Chondrocyte (in vitro differentiated cells): ENCODE measurements around the gene RPL18. TPM values are rescaled to one million over a fixed set of nuclear protein-coding genes. Genes with fewer than 3 reads are reported as not detected.
"Not testable (repeated sequence)": the region's sequence is repeated elsewhere in the genome, so short reads cannot be mapped to it uniquely, and the experiment has no call there.

Experiments used
- DNase-seq: peaks from one replicate; pipeline ENCODE4 v3.0.0; 2021; ENCODE audit warnings: mixed read lengths, low spot score
- H3K27ac Mint-ChIP-seq: one replicate; pipeline ENCODE4 v1.8.0; 2021; ENCODE audit warnings: mild to moderate bottlenecking, moderate library complexity, mixed read lengths; ENCODE audit not compliant: unreplicated experiment
- H3K27me3 Mint-ChIP-seq: 2 replicates; pipeline ENCODE4 v1.8.0; 2021; ENCODE audit warnings: low read depth, mixed read lengths
- H3K36me3 Mint-ChIP-seq: 2 replicates; pipeline ENCODE4 v1.8.0; 2021; ENCODE audit warnings: low read depth, mixed read lengths
- H3K4me1 Mint-ChIP-seq: 2 replicates; pipeline ENCODE4 v1.8.0; 2021; ENCODE audit warnings: low read depth, mild to moderate bottlenecking, mixed read lengths
- H3K4me3 Mint-ChIP-seq: one replicate; pipeline ENCODE4 v1.8.0; 2021; ENCODE audit warnings: mild to moderate bottlenecking, moderate library complexity, mixed read lengths; ENCODE audit not compliant: unreplicated experiment
- H3K9me3 Mint-ChIP-seq: 2 replicates; pipeline ENCODE4 v1.8.0; 2021; ENCODE audit warnings: low read depth, mixed read lengths
- CTCF ChIP-seq: fragments of 200-600 bp; sonication (generic); IDR thresholded peaks from 2 replicates; pipeline ENCODE4 v1.5.0; 2021; ENCODE audit warnings: antibody characterized with exemption, mild to moderate bottlenecking, moderate library complexity
- total RNA-seq: library from RNA; stranded (reverse); gene quantifications from 3 replicates; pipeline ENCODE4 v1.2.1, GENCODE V29; 2021

RPL18 gene
- total RNA-seq, 1 donor from 2014 or later = 753 TPM

DNA sequence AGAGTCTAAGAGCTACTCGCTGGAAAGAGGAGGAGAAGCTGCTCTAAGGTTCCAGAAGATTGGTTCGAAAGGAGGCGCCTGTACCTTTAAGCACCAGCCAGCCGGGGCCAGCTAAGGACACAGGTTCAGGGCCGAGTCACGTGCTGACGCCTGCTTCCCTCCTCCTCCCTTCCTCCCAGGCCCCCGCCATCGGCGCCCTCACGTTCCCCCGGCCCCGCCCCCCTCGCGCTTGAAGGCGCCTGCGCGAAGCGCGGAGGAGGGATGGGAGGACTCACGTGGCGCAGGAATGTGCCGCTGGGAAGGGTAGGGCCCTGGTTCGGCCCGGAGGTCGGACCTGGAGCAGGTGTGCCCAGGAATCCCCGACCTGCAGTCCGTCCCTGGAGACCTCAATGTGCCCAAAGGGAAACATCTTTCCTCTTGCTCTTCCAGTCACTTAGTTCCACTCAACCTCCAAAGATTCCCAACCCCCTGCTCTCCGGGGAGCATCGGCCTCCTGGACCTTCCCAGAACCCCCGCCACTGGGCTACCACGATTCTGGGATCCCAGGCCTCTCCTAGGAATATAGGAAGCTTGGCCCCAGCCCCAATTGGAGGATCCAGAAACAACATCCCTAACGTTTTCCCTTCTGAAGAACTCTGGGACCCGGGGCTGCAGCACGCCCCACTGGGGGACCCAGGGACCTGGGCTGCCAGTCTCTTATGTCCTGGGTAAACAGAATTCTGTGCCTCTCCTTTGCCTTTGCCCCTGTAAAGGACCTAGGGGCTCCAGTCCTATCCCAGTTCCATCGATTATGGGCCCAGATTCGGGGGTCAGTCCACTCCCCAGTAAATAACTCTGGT lies 15.7 kb upstream of the RPL18 start:
- H3K36me3 Mint-ChIP-seq = no peaks in the 10 kb centered on the region
- no peaks in the 10 kb centered on the region for H3K27me3 Mint-ChIP-seq
- peak overlapping the region; percentile 65 for H3K4me3 Mint-ChIP-seq
- peaks cover 59% of the 10 kb centered on the region for H3K4me1 Mint-ChIP-seq
- peak overlapping the region; percentile 86 for H3K27ac Mint-ChIP-seq
- peak; percentile 98 for DNase-seq
- TF ChIP-seq CTCF = no peak
- H3K9me3 Mint-ChIP-seq = no peaks in the 10 kb centered on the region

DNA sequence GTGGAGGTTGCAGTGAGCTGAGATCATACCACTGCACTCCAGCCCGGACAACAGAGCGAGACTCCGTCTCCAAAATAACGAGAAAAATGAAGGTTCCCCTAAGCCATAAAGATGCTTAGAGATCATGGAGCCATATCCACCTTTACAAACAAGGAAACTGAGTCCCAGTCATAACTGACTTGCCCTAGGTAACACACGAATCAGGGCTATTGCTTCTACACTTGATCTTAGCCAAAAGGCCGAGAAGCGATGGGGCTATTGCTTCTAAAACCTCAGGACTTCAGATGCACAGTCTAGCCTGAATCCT lies 15.0 kb upstream of the RPL18 start:
- peak overlapping the region; percentile 33 for H3K4me3 Mint-ChIP-seq
- no peaks in the 10 kb centered on the region for H3K9me3 Mint-ChIP-seq
- no peak for DNase-seq
- H3K36me3 Mint-ChIP-seq = no peaks in the 10 kb centered on the region
- H3K27me3 Mint-ChIP-seq = no peaks in the 10 kb centered on the region
- TF ChIP-seq CTCF = no peak
- H3K27ac Mint-ChIP-seq = peak overlapping the region; percentile 86
- H3K4me1 Mint-ChIP-seq = peaks cover 59% of the 10 kb centered on the region

GRCh38 chr19:48633148-48634035 lies 14.4 kb upstream of the RPL18 start:
- no peak for DNase-seq
- H3K4me3 Mint-ChIP-seq = no peak overlapping the region
- TF ChIP-seq CTCF = no peak
- H3K27me3 Mint-ChIP-seq = no peaks in the 10 kb centered on the region
- no peaks in the 10 kb centered on the region for H3K36me3 Mint-ChIP-seq
- H3K9me3 Mint-ChIP-seq = no peaks in the 10 kb centered on the region
- peaks cover 53% of the 10 kb centered on the region for H3K4me1 Mint-ChIP-seq
- H3K27ac Mint-ChIP-seq = no peak overlapping the region

GRCh38 chr19:48632692-48633147 lies 13.7 kb upstream of the RPL18 start:
- no peak overlapping the region for H3K4me3 Mint-ChIP-seq
- no peaks in the 10 kb centered on the region for H3K9me3 Mint-ChIP-seq
- peak overlapping the region; percentile 5 for H3K27ac Mint-ChIP-seq
- DNase-seq = no peak
- TF ChIP-seq CTCF = no peak
- H3K27me3 Mint-ChIP-seq = no peaks in the 10 kb centered on the region
- peaks cover 47% of the 10 kb centered on the region for H3K4me1 Mint-ChIP-seq
- H3K36me3 Mint-ChIP-seq = no peaks in the 10 kb centered on the region

GRCh38 chr19:48632286-48632685 lies 13.3 kb upstream of the RPL18 start:
- H3K27ac Mint-ChIP-seq = peak overlapping the region; percentile 5
- H3K4me3 Mint-ChIP-seq = not testable (repeated sequence)

More at GRCh38 chr19:48632286-48632685, 13.3 kb upstream of the RPL18 start:
- H3K4me1 Mint-ChIP-seq = peaks cover 43% of the 10 kb centered on the region
- not testable (repeated sequence) for DNase-seq, H3K36me3 Mint-ChIP-seq, H3K9me3 Mint-ChIP-seq, H3K27me3 Mint-ChIP-seq
